Endothelial cell of umbilical vein (primary cell): ENCODE data around the gene PPIP5K1.

Experiments used
- CTCF ChIP-seq, 2 donors: IDR thresholded peaks; 1 replicate in 1 of 2; 2 replicates in 1 of 2; pipeline ENCODE4 v1.5.1; 2011; ENCODE audit warnings: low read length in 2 of 2, mild to moderate bottlenecking in 2 of 2, moderate library complexity in 2 of 2, control low read depth in 1 of 2, inconsistent platforms in 1 of 2, low read depth in 1 of 2; ENCODE audit not compliant: insufficient read depth in 1 of 2; ENCODE audit errors: extremely low read depth in 1 of 2
- EZH2 ChIP-seq: IDR thresholded peaks from 2 replicates; pipeline ENCODE4 v1.6.1; 2012; ENCODE audit warnings: borderline replicate concordance, low read depth, mild to moderate bottlenecking, moderate library complexity, low read length, inconsistent platforms; ENCODE audit not compliant: severe bottlenecking
- FOS ChIP-seq: IDR thresholded peaks from 2 replicates; pipeline ENCODE4 v1.6.1; 2011; ENCODE audit warnings: mild to moderate bottlenecking, low read length, moderate library complexity, borderline replicate concordance; ENCODE audit not compliant: insufficient read depth
- GATA2 ChIP-seq: IDR thresholded peaks from 2 replicates; pipeline ENCODE4 v1.7.0; 2011; ENCODE audit warnings: low read depth, mild to moderate bottlenecking, moderate library complexity, mixed read lengths, low read length; ENCODE audit not compliant: insufficient read length, insufficient read depth
- MAX ChIP-seq: IDR thresholded peaks from 2 replicates; pipeline ENCODE4 v1.6.1; 2011; ENCODE audit not compliant: insufficient read depth, insufficient read length
- POLR2A ChIP-seq: IDR thresholded peaks from 2 replicates; pipeline ENCODE4 v1.6.1; 2012; ENCODE audit warnings: low read depth, mild to moderate bottlenecking, control low read depth, low read length
- POLR2AphosphoS5 ChIP-seq: IDR thresholded peaks from 2 replicates; pipeline ENCODE4 v1.6.1; 2012; ENCODE audit warnings: low read depth, mild to moderate bottlenecking, control low read depth, low read length, moderate library complexity; ENCODE audit not compliant: insufficient read depth

DNA sequence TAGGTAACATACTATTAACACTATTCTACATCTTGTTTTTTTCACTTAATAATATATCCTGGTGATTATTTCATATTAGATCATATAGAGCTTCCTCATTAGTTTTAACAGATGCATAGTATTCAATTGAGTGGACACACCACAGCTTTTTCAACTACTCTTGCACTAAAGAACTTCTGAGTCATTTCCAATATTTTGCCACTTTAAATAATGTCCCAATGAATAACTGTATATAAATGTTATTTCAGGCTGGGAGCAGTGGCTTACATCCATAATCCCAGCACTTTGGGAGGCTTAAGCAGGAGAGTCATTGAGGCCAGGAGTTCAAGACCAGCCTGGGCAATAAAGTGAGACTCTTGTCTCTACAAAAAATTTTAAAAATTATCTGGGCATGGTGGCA lies 45.7 kb downstream of the PPIP5K1 start:
- TF ChIP-seq CTCF (IDR thresholded peaks at IDR 0.05; ENCODE audit: extremely low read depth in 1 of 2, insufficient read depth in 1 of 2, low read depth in 1 of 2, low read length in 2 of 2) = no peak
- no peak for TF ChIP-seq POLR2AphosphoS5
- no peak for TF ChIP-seq MAX
- TF ChIP-seq EZH2 = no peak
- TF ChIP-seq GATA2 = no peak
- TF ChIP-seq POLR2A = no peak
- no peak for TF ChIP-seq FOS
